Uterus (tissue), 2 donors: Measurements from ENCODE around the gene ZNF513.

Source experiments
- CTCF ChIP-seq, 4 experiments: fragments of 200-600 bp in 2 of 4; fragments of 450-650 bp in 2 of 4; sonication (generic) in 2 of 4; IDR thresholded peaks; one replicate each; pipeline ENCODE4 v1.5.1; 2016 to 2019; ENCODE audit warnings: antibody characterized with exemption in 4 of 4, mild to moderate bottlenecking in 2 of 4, moderate library complexity in 1 of 4
- POLR2A ChIP-seq, 2 donors: fragments of 450-650 bp; IDR thresholded peaks; one replicate each; pipeline ENCODE4 v1.6.1; 2016; ENCODE audit warnings: antibody characterized with exemption in 2 of 2, mild to moderate bottlenecking in 1 of 2, moderate library complexity in 1 of 2

- TF ChIP-seq POLR2A (IDR thresholded peaks at IDR 0.05) (no peak), CTCF (IDR thresholded peaks at IDR 0.05) (no peak)
Measured at GRCh38 chr2:27378096-27378808, 2.3 kb downstream of the ZNF513 start.
